ENCODE data around the gene TST. TPM values are rescaled to one million over a fixed set of nuclear protein-coding genes. Genes with fewer than 3 reads are reported as not detected.

Gene TST
- total RNA-seq, 1 experiment from 2014 or later = 44.9 TPM

DNA sequence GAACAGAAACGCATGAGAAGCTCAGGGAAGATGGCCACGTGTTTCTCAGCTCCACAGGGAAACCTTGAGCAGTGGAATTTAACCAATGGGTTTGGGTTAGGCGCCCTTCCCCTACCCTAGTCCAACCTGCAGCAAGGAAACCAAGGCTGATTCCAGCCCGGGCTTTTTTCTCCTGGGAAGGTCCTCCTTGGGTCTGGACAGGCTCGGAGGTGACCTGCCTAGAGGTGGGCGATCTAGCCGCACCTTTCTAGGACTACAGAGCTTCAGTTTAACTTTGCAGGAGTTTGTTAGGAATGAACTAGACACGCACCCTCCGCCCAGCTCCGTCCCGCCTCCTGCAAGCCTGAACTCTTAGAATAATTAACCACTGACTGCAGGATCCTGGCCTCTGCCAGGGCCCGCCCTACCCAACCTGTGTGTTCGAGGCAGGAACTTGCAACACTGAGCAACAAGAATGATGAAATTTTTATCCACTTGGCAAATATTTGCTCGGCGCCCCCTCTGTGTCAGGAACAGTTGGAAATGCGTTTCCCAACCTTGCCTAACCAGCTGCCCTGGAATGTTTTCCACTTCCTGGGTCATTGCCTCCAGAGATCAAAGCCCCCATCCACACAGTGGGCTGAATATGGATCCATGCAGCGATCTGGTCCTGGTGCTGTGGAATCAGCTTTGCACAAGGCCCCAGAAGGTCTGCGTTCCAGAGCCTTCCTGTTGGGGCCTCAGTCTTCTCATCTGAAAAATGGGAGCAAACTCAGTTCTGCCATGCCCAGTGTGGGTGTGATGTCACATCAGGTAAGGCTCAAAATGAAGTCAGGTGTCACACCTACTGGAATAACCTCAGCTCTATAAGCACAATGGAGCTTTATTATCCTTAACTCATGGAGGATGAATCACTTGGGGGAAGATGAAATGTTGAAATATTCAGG lies 13.6 kb upstream of the TST start:
- TSS peak; percentile 25 for BruUV-seq (replicated peaks)
- peak; percentile 96 to 97 for DNase-seq
- H3K36me3 ChIP-seq (ENCODE audit: control insufficient read depth, insufficient read depth, low read length) = peaks cover 2% of the 10 kb centered on the region; the same call in 1 of the 2 replicates
- H3K4me1 Mint-ChIP-seq (ENCODE audit: low read depth, unreplicated experiment) = peaks cover 30% of the 10 kb centered on the region
- peaks cover 34% of the 10 kb centered on the region for H3K36me3 Mint-ChIP-seq (ENCODE audit: insufficient read depth, unreplicated experiment)
- TF ChIP-seq, protein P1, sequence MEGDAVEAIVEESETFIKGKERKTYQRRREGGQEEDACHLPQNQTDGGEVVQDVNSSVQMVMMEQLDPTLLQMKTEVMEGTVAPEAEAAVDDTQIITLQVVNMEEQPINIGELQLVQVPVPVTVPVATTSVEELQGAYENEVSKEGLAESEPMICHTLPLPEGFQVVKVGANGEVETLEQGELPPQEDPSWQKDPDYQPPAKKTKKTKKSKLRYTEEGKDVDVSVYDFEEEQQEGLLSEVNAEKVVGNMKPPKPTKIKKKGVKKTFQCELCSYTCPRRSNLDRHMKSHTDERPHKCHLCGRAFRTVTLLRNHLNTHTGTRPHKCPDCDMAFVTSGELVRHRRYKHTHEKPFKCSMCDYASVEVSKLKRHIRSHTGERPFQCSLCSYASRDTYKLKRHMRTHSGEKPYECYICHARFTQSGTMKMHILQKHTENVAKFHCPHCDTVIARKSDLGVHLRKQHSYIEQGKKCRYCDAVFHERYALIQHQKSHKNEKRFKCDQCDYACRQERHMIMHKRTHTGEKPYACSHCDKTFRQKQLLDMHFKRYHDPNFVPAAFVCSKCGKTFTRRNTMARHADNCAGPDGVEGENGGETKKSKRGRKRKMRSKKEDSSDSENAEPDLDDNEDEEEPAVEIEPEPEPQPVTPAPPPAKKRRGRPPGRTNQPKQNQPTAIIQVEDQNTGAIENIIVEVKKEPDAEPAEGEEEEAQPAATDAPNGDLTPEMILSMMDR (IDR thresholded peaks at IDR 0.05; ENCODE audit: insufficient read depth in 1 of 2, low read depth in 1 of 2, low read length in 1 of 2, severe bottlenecking in 1 of 2, unreplicated experiment in 1 of 2) = no peak
- CTCF ChIA-PET = interaction anchor here (0.5 to 4.6 kb wide), 8 partner anchors 11 to 257 kb away, joined by 3 to 45 read pairs (median 6); partner anchors contain the start of genes IFT27, KCTD17, MPST and TST
- no peaks in the 10 kb centered on the region for H3K27me3 ChIP-seq (replicated peaks; ENCODE audit: control insufficient read depth, insufficient read depth, low read length)
- H3K9me3 Mint-ChIP-seq (ENCODE audit: unreplicated experiment) = no peaks in the 10 kb centered on the region
- intact Hi-C loops (cut with micrococcal nuclease; ENCODE audit: unreplicated experiment) = loop anchor here (1.0 to 5.0 kb wide), 4 partner anchors 12 to 45 kb away; partner anchors contain the start of gene KCTD17
- H3K4me3 ChIP-seq (ENCODE audit: low read depth, low read length) = peak overlapping the region; percentile 37
- H3K27ac Mint-ChIP-seq (ENCODE audit: unreplicated experiment) = peak overlapping the region; percentile 99
- H3K4me3 Mint-ChIP-seq (ENCODE audit: unreplicated experiment) = peak overlapping the region; percentile 77
- H3K9me3 ChIP-seq = no peaks in the 10 kb centered on the region
- peaks cover 44% of the 10 kb centered on the region for H3K4me1 ChIP-seq
- POLR2A ChIA-PET = interaction anchor here (0.6 to 3.1 kb wide), 12 partner anchors 10 to 504 kb away, joined by 3 to 39 read pairs (median 6); partner anchors contain the start of genes EIF3D, KCTD17, MPST and TST
- no peaks in the 10 kb centered on the region for H3K27me3 Mint-ChIP-seq (ENCODE audit: insufficient read depth, unreplicated experiment)

DNA sequence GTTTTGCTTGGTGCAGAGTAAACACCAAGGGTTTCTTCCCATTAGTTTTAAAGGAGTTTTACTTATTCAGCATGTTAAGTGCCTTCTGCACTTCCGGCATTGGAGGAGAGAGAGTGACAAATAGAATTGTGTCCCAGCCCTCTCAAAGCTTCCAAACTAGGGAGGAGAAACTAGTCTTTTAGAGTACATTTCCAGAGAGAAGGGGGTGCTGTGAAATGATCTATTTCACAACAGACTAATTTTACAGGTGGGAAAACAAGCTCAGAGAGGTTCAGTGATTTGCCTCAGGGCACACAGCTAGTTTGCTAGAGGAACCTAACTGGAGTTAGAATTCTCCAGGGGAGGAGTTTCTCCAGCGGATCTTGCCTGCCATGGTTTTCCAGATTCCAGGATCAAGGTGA lies 12.9 kb upstream of the TST start:
- intact Hi-C loops (cut with micrococcal nuclease; ENCODE audit: unreplicated experiment) = loop anchor here (1.0 to 5.0 kb wide), 4 partner anchors 12 to 45 kb away; partner anchors contain the start of gene KCTD17
- no peak for DNase-seq
- CTCF ChIA-PET = interaction anchor here (0.5 to 4.6 kb wide), 10 partner anchors 12 to 256 kb away, joined by 3 to 45 read pairs (median 4); partner anchors contain the start of genes IFT27, KCTD17, MPST and TST
- peaks cover 2% of the 10 kb centered on the region; the same call in 1 of the 2 replicates for H3K36me3 ChIP-seq (ENCODE audit: control insufficient read depth, insufficient read depth, low read length)
- Mint-ChIP-seq H3K4me1 (ENCODE audit: low read depth, unreplicated experiment) (peaks cover 30% of the 10 kb centered on the region), H3K36me3 (ENCODE audit: insufficient read depth, unreplicated experiment) (peaks cover 33% of the 10 kb centered on the region), H3K27me3 (ENCODE audit: insufficient read depth, unreplicated experiment) (no peaks in the 10 kb centered on the region), H3K4me3 (ENCODE audit: unreplicated experiment) (peak overlapping the region; percentile 77), H3K27ac (ENCODE audit: unreplicated experiment) (peak overlapping the region; percentile 99), H3K9me3 (ENCODE audit: unreplicated experiment) (no peaks in the 10 kb centered on the region)
- no peaks in the 10 kb centered on the region for H3K27me3 ChIP-seq (replicated peaks; ENCODE audit: control insufficient read depth, insufficient read depth, low read length)
- TSS peak; percentile 97 for BruUV-seq (replicated peaks)
- H3K4me1 ChIP-seq = peaks cover 44% of the 10 kb centered on the region
- no peaks in the 10 kb centered on the region for H3K9me3 ChIP-seq
- TF ChIP-seq, protein P1 (IDR thresholded peaks at IDR 0.05; ENCODE audit: insufficient read depth in 1 of 2, low read depth in 1 of 2, low read length in 1 of 2, severe bottlenecking in 1 of 2, unreplicated experiment in 1 of 2) = no peak
- POLR2A ChIA-PET = interaction anchor here (0.8 to 3.1 kb wide), 10 partner anchors 11 to 503 kb away, joined by 3 to 39 read pairs (median 8); partner anchors contain the start of genes EIF3D, KCTD17, MPST and TST
- peak overlapping the region; percentile 37 for H3K4me3 ChIP-seq (ENCODE audit: low read depth, low read length)
